GM23248 (cell line): ENCODE measurements around the gene RIC8A. TPM values are rescaled to one million over a fixed set of nuclear protein-coding genes. Genes with fewer than 3 reads are reported as not detected.

Experiments
- DNase-seq: peaks from one replicate; pipeline ENCODE4 v3.0.0-alpha.2; 2015
- H2AFZ ChIP-seq: fragments of 200-600 bp; sonication (generic); 2 replicates; pipeline ENCODE4 v1.6.1; 2016; ENCODE audit warnings: antibody characterized with exemption
- H3F3A ChIP-seq: fragments of 200-600 bp; sonication (generic); 2 replicates; pipeline ENCODE4 v1.6.1; 2016; ENCODE audit warnings: mild to moderate bottlenecking, antibody characterized with exemption, mixed run types; ENCODE audit not compliant: insufficient read depth
- H3K27ac ChIP-seq: fragments of 200-600 bp; sonication (generic); 2 replicates; pipeline ENCODE4 v1.5.1; 2016; ENCODE audit warnings: mild to moderate bottlenecking
- H3K27me3 ChIP-seq: fragments of 200-600 bp; sonication (generic); replicated peaks from 2 replicates; pipeline ENCODE4 v1.6.1; 2016; ENCODE audit warnings: mild to moderate bottlenecking; ENCODE audit not compliant: insufficient read depth
- H3K36me3 ChIP-seq: fragments of 200-600 bp; sonication (generic); 2 replicates; pipeline ENCODE4 v1.6.1; 2016; ENCODE audit warnings: low read depth, mild to moderate bottlenecking
- H3K4me1 ChIP-seq: fragments of 200-600 bp; sonication (generic); 2 replicates; pipeline ENCODE4 v1.6.1; 2016; ENCODE audit warnings: mild to moderate bottlenecking; ENCODE audit not compliant: insufficient read depth
- H3K4me2 ChIP-seq: fragments of 200-600 bp; sonication (generic); one replicate; pipeline ENCODE4 v1.6.1; 2016; ENCODE audit warnings: mild to moderate bottlenecking; ENCODE audit not compliant: unreplicated experiment
- H3K4me3 ChIP-seq: fragments of 200-600 bp; sonication (generic); 2 replicates; pipeline ENCODE4 v1.5.1; 2016; ENCODE audit warnings: mild to moderate bottlenecking
- H3K79me2 ChIP-seq: fragments of 200-600 bp; sonication (generic); 2 replicates; pipeline ENCODE4 v1.6.1; 2016; ENCODE audit warnings: mild to moderate bottlenecking; ENCODE audit not compliant: insufficient read depth
- H3K9ac ChIP-seq: fragments of 200-600 bp; sonication (generic); 2 replicates; pipeline ENCODE4 v1.6.1; 2016; ENCODE audit warnings: mild to moderate bottlenecking
- H3K9me2 ChIP-seq: fragments of 200-600 bp; sonication (generic); 2 replicates; pipeline ENCODE4 v1.6.1; 2016; ENCODE audit warnings: mixed run types, mild to moderate bottlenecking, moderate library complexity; ENCODE audit not compliant: insufficient read depth
- H3K9me3 ChIP-seq: fragments of 200-600 bp; sonication (generic); one replicate; pipeline ENCODE4 v1.6.1; 2017; ENCODE audit warnings: low read depth
- H4K20me1 ChIP-seq: fragments of 200-600 bp; sonication (generic); 2 replicates; pipeline ENCODE4 v1.6.0; 2016; ENCODE audit not compliant: insufficient read depth
- EZH2 ChIP-seq: fragments of 200-600 bp; sonication (generic); IDR thresholded peaks from 2 replicates; pipeline ENCODE4 v1.6.1; 2018; ENCODE audit warnings: antibody characterized with exemption, mild to moderate bottlenecking; ENCODE audit not compliant: insufficient read depth, poor library complexity, severe bottlenecking
- EZH2phosphoT487 ChIP-seq: fragments of 200-600 bp; sonication (generic); IDR thresholded peaks from 2 replicates; pipeline ENCODE4 v1.6.1; 2018; ENCODE audit warnings: antibody characterized with exemption, moderate library complexity, mild to moderate bottlenecking, low read depth; ENCODE audit not compliant: insufficient read depth
- WGBS, 2 experiments: methylation state at CpG; one replicate each; pipeline ENCODE4 v1.1.6; 2015 to 2017; ENCODE audit warnings: low lambda C conversion rate in 2 of 2, low coverage in 1 of 2; ENCODE audit errors: missing lambda C conversion rate in 2 of 2; 5-methylcytosine and 5-hydroxymethylcytosine counted together
- in situ Hi-C: fragments of 300-500 bp; cut with MboI; formaldehyde crosslinking; loops from 2 replicates; pipeline ENCODE4 v1.15.0; 2020
- polyA plus RNA-seq: library from polyadenylated mRNA; unstranded; fragments of >200 nt; fragmentation: Nextera tagmentation; extraction: Ambion mirVana; gene quantifications from 2 replicates; pipeline ENCODE4 v1.2.1, GENCODE V29; 2016
- total RNA-seq: library from RNA; depleted of rRNA; stranded (reverse); fragments of >200 nt; shearing (Covaris generic); gene quantifications from 2 replicates; pipeline ENCODE4 v1.2.3, GENCODE V29; 2014

The RIC8A gene
- total and polyA plus RNA-seq, 2 experiments from 2014 or later: 132 to 220 TPM

GRCh38 chr11:221539-221938 lies 14.0 kb downstream of the RIC8A start:
- 83 to 87% methylated on average over 7 of the region's 7 CpGs for WGBS, 2 experiments
- Histone ChIP-seq H3K79me2 (0 out of 2 replicates have a peak, but pooled peaks cover 13% of the 10 kb centered on the region), H2AFZ (no peak overlapping the region), H4K20me1 (no peaks in the 10 kb centered on the region), H3F3A (peaks cover 9% of the 10 kb centered on the region; the same call in 1 of the 2 replicates), H3K9ac (no peak overlapping the region), H3K9me2 (no peaks in the 10 kb centered on the region), H3K36me3 (no peaks in the 10 kb centered on the region), H3K4me3 (no peak overlapping the region), H3K4me1 (no peaks in the 10 kb centered on the region), H3K4me2 (no peak overlapping the region), H3K27ac (no peak overlapping the region), H3K9me3 (no peaks in the 10 kb centered on the region), H3K27me3 (no peaks in the 10 kb centered on the region)
- no peak for DNase-seq
- TF ChIP-seq EZH2phosphoT487: no peak
- no peak for TF ChIP-seq EZH2
- in situ Hi-C loops: no loop called here

- Histone ChIP-seq H3K79me2 (peaks cover 19% of the 10 kb centered on the region; the same call in 1 of the 2 replicates), H3K9me3 (no peaks in the 10 kb centered on the region), H3K4me2 (no peak overlapping the region), H3F3A (peaks cover 7% of the 10 kb centered on the region; the same call in 1 of the 2 replicates), H3K4me3 (no peak overlapping the region), H3K4me1 (no peaks in the 10 kb centered on the region), H3K36me3 (no peaks in the 10 kb centered on the region), H2AFZ (no peak overlapping the region), H3K9ac (no peak overlapping the region), H4K20me1 (no peaks in the 10 kb centered on the region), H3K27ac (no peak overlapping the region), H3K9me2 (no peaks in the 10 kb centered on the region), H3K27me3 (no peaks in the 10 kb centered on the region)
- TF ChIP-seq EZH2phosphoT487 (no peak), EZH2 (no peak)
- no peak for DNase-seq
- in situ Hi-C loops: no loop called here
- WGBS, 2 experiments: 96 to 97% methylated on average over 14 of the region's 14 CpGs
Measured at GRCh38 chr11:221998-222789, 14.7 kb downstream of the RIC8A start.

DNA sequence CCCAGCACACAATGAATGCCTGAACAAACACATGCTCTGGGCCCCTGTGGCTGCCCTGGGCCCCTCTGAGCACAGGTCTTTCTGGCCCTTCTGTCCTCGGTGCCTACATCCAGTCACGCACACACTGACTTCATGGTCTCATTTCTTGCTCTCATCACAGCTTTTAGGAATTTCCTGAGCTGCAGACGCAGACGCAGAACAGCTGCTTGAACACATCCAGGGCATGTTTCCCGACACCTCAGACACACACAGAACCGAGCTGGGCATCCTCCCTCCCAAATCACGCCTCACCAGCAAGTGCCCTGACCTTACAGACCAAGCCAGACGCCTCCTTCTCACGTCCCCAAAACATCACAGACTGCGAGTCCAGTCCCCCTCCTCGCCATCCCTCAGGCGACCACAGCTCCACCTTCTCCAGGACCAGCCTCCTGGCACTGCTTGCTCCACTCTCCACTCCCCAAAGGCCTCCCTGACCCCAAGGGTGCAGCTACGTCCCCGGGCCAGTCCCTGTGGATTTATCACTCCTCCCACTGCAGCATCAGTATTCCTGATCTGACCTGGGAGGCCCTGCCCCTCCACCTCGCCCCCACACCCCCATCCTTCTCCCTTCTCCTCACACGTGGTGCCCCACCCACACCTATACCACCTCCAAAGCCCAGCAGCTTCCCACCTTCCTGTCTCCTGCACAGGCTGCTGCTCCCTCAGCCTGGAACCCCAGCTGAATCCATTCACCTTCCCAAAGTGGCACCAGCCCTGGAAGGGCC lies 15.7 kb downstream of the RIC8A start:
- no peaks in the 10 kb centered on the region for H3F3A ChIP-seq
- DNase-seq: no peak
- 72 to 74% methylated on average over 13 to 16 of the region's 16 CpGs for WGBS, 2 experiments
- no peaks in the 10 kb centered on the region for H3K27me3 ChIP-seq
- no peaks in the 10 kb centered on the region for H3K4me1 ChIP-seq
- no peaks in the 10 kb centered on the region for H3K9me2 ChIP-seq
- no peak for TF ChIP-seq EZH2
- no peak for TF ChIP-seq EZH2phosphoT487
- H3K36me3 ChIP-seq: no peaks in the 10 kb centered on the region
- H3K79me2 ChIP-seq: peaks cover 27% of the 10 kb centered on the region
- H3K27ac ChIP-seq: no peak overlapping the region
- H3K9ac ChIP-seq: no peak overlapping the region
- in situ Hi-C loops: no loop called here
- no peaks in the 10 kb centered on the region for H3K9me3 ChIP-seq
- H3K4me3 ChIP-seq: no peak overlapping the region
- H2AFZ ChIP-seq: no peak overlapping the region
- H3K4me2 ChIP-seq: no peak overlapping the region
- no peaks in the 10 kb centered on the region for H4K20me1 ChIP-seq

- H2AFZ ChIP-seq: no peak overlapping the region
- no peak for TF ChIP-seq EZH2
- no peak for TF ChIP-seq EZH2phosphoT487
- H3K4me2 ChIP-seq: no peak overlapping the region
- no peaks in the 10 kb centered on the region for H3K27me3 ChIP-seq
- H3K36me3 ChIP-seq: 0 out of 2 replicates have a peak, but pooled peaks cover 6% of the 10 kb centered on the region
- in situ Hi-C loops: no loop called here
- no peaks in the 10 kb centered on the region for H3K4me1 ChIP-seq
- H3F3A ChIP-seq: no peaks in the 10 kb centered on the region
- no peak overlapping the region for H3K4me3 ChIP-seq
- H3K27ac ChIP-seq: no peak overlapping the region
- WGBS, 2 experiments: 95 to 99% methylated on average over 7 of the region's 9 CpGs
- no peaks in the 10 kb centered on the region for H3K9me3 ChIP-seq
- H3K9me2 ChIP-seq: no peaks in the 10 kb centered on the region
- no peak for DNase-seq
- peaks cover 33% of the 10 kb centered on the region for H3K79me2 ChIP-seq
- no peak overlapping the region for H3K9ac ChIP-seq
- H4K20me1 ChIP-seq: no peaks in the 10 kb centered on the region
Measured at GRCh38 chr11:223884-224283, 16.4 kb downstream of the RIC8A start.
